ENCODE results near the gene TMEM50B. TPM values are rescaled to one million over a fixed set of nuclear protein-coding genes. Genes with fewer than 3 reads are reported as not detected.
A peak's percentile ranks its signal among the peaks of the same experiment; 100 is the strongest.
"Not testable (repeated sequence)": the region's sequence is repeated elsewhere in the genome, so short reads cannot be mapped to it uniquely, and the experiment has no call there.

The TMEM50B gene
- 24.5 TPM for total RNA-seq

DNA sequence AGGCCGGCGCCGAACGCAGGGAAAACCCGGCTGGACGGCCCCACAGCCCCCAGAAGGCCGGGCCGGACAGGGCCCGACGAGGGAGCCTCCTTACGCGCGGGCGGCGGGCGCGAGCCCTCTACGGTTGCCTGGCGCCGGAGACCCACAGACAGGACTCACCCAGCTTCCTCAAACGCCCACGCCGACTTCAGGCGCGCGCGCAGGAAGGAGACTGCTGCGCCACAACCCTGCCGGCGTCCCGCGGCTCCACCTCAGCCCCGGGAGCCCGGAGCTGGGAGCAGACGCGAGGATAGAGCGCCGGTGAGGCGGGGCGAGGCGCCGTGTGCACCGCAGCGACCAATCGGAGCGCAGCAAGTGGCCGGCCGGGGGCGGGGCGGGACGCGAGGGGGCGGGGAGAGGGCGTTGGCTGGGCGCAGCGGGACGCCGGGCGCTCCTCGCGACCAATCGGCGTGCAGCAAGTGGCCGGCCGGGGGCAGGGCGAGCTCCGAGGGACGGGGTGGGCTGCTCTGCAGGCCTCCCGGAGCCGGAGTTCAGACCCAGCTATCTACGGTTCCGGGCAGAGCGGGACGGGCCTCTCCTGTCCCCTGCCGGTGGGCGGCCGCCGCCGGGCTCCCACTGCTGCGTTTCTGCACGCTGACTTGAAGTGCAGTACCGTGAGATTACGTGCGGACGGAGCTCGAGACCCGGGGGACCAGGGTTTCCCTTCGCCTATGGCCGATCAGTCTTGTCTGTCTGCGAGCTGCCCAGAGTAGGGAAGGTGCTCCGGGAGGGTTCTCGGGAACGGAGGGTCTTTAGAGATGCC, at the start of gene TMEM50B:
Gene TMEM50B, minus strand, starts transcription at position 296 of the 802 bp plus-strand sequence. CDS start 11,089 bp downstream, outside the sequence.
- Histone ChIP-seq H3K27me3 (ENCODE audit: control insufficient read depth in 3 of 3, insufficient read depth in 3 of 3, low read length in 3 of 3) (no peaks in the 10 kb centered on the region), H3K27ac (ENCODE audit: low read depth, low read length) (peak within 1 kb of the TSS; percentile 92), H3K36me3 (ENCODE audit: control insufficient read depth in 3 of 3, insufficient read depth in 3 of 3, low read length in 3 of 3) (no peaks in the 10 kb centered on the region), H3K9ac (ENCODE audit: low read depth in 1 of 3, low read length in 3 of 3) (peak within 1 kb of the TSS; percentile 88 to 96 (median 92)), H3K9me3 (ENCODE audit: control insufficient read depth in 3 of 3, low read length in 3 of 3) (no peaks in the 10 kb centered on the region), H3K4me1 (ENCODE audit: control insufficient read depth in 3 of 3, insufficient read depth in 3 of 3, low read length in 3 of 3) (peaks cover 7 to 22% (median 11%) of the 10 kb centered on the region in 3 donors), H3K4me3 (ENCODE audit: low read length in 3 of 3) (peak within 1 kb of the TSS; percentile 82 to 90 (median 87))

GRCh38 chr21:33522953-33523349, 43.2 kb upstream of the TMEM50B start:
- H3K9ac ChIP-seq (ENCODE audit: low read depth in 1 of 3, low read length in 3 of 3), result no peak overlapping the region
- no peaks in the 10 kb centered on the region for H3K27me3 ChIP-seq (ENCODE audit: control insufficient read depth in 3 of 3, insufficient read depth in 3 of 3, low read length in 3 of 3)
- peaks cover 13 to 30% (median 24%) of the 10 kb centered on the region in 3 donors for H3K36me3 ChIP-seq (ENCODE audit: control insufficient read depth in 3 of 3, insufficient read depth in 3 of 3, low read length in 3 of 3)
- no peaks in the 10 kb centered on the region for H3K9me3 ChIP-seq (ENCODE audit: control insufficient read depth in 3 of 3, low read length in 3 of 3)
- H3K27ac ChIP-seq (ENCODE audit: low read depth, low read length), result no peak overlapping the region
- H3K4me1 ChIP-seq (ENCODE audit: control insufficient read depth in 3 of 3, insufficient read depth in 3 of 3, low read length in 3 of 3), result no peaks in the 10 kb centered on the region
- no peak overlapping the region for H3K4me3 ChIP-seq (ENCODE audit: low read length in 3 of 3)

- Histone ChIP-seq H3K9me3 (ENCODE audit: control insufficient read depth in 3 of 3, low read length in 3 of 3) (no peaks in the 10 kb centered on the region), H3K9ac (ENCODE audit: low read depth in 1 of 3, low read length in 3 of 3) (no peak overlapping the region), H3K36me3 (ENCODE audit: control insufficient read depth in 3 of 3, insufficient read depth in 3 of 3, low read length in 3 of 3) (peaks cover 13 to 26% (median 19%) of the 10 kb centered on the region in 3 donors), H3K27me3 (ENCODE audit: control insufficient read depth in 3 of 3, insufficient read depth in 3 of 3, low read length in 3 of 3) (no peaks in the 10 kb centered on the region), H3K4me1 (ENCODE audit: control insufficient read depth in 3 of 3, insufficient read depth in 3 of 3, low read length in 3 of 3) (no peaks in the 10 kb centered on the region), H3K27ac (ENCODE audit: low read depth, low read length) (no peak overlapping the region), H3K4me3 (ENCODE audit: low read length in 3 of 3) (no peak overlapping the region)
Measured at GRCh38 chr21:33522297-33522952, 42.7 kb upstream of the TMEM50B start.

DNA sequence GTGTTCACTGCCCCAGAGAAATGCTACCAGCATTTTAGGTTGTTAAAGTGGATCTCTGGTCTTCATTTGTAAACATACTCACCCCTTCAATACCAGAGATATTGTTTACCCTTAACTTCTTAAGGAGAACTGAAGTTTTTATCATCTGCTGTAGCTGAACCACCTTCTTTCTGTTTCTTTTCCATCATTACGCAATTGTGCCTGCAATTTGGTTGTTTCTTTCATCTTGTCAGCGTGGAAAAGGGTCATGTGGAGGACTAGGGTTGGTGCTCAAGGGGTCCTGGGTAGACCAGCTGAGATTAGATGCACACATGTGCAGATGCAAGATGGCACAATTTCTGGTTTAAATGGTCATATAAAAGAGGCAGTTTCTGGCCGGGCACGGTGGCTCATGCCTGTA, 39.1 kb upstream of the TMEM50B start:
- H3K4me3 ChIP-seq (ENCODE audit: low read length in 3 of 3), result no peak overlapping the region

GRCh38 chr21:33514229-33514628, 34.5 kb upstream of the TMEM50B start:
- H3K9ac ChIP-seq (ENCODE audit: low read depth in 1 of 3, low read length in 3 of 3), result no peak overlapping the region
- H3K27me3 ChIP-seq (ENCODE audit: control insufficient read depth in 3 of 3, insufficient read depth in 3 of 3, low read length in 3 of 3), result no peaks in the 10 kb centered on the region
- peaks cover 40 to 56% (median 53%) of the 10 kb centered on the region in 3 donors for H3K36me3 ChIP-seq (ENCODE audit: control insufficient read depth in 3 of 3, insufficient read depth in 3 of 3, low read length in 3 of 3)
- no peak overlapping the region for H3K27ac ChIP-seq (ENCODE audit: low read depth, low read length)
- H3K4me1 ChIP-seq (ENCODE audit: control insufficient read depth in 3 of 3, insufficient read depth in 3 of 3, low read length in 3 of 3), result no peaks in the 10 kb centered on the region
- H3K4me3 ChIP-seq (ENCODE audit: low read length in 3 of 3), result no peak overlapping the region
- H3K9me3 ChIP-seq (ENCODE audit: control insufficient read depth in 3 of 3, low read length in 3 of 3), result no peaks in the 10 kb centered on the region

More for the DNA sequence above, 39.1 kb upstream of the TMEM50B start:
- peaks cover 32 to 41% (median 41%) of the 10 kb centered on the region in 3 donors for H3K36me3 ChIP-seq (ENCODE audit: control insufficient read depth in 3 of 3, insufficient read depth in 3 of 3, low read length in 3 of 3)
- H3K9me3 ChIP-seq (ENCODE audit: control insufficient read depth in 3 of 3, low read length in 3 of 3), result no peaks in the 10 kb centered on the region
- no peaks in the 10 kb centered on the region for H3K4me1 ChIP-seq (ENCODE audit: control insufficient read depth in 3 of 3, insufficient read depth in 3 of 3, low read length in 3 of 3)
- no peaks in the 10 kb centered on the region for H3K27me3 ChIP-seq (ENCODE audit: control insufficient read depth in 3 of 3, insufficient read depth in 3 of 3, low read length in 3 of 3)
- no peak overlapping the region for H3K27ac ChIP-seq (ENCODE audit: low read depth, low read length)
- no peak overlapping the region for H3K9ac ChIP-seq (ENCODE audit: low read depth in 1 of 3, low read length in 3 of 3)

- Histone ChIP-seq H3K27ac (ENCODE audit: low read depth, low read length) (no peak overlapping the region), H3K36me3 (ENCODE audit: control insufficient read depth in 3 of 3, insufficient read depth in 3 of 3, low read length in 3 of 3) (peaks cover 35 to 54% (median 53%) of the 10 kb centered on the region in 3 donors), H3K9me3 (ENCODE audit: control insufficient read depth in 3 of 3, low read length in 3 of 3) (no peaks in the 10 kb centered on the region), H3K4me3 (ENCODE audit: low read length in 3 of 3) (no peak overlapping the region), H3K9ac (ENCODE audit: low read depth in 1 of 3, low read length in 3 of 3) (no peak overlapping the region), H3K4me1 (ENCODE audit: control insufficient read depth in 3 of 3, insufficient read depth in 3 of 3, low read length in 3 of 3) (no peaks in the 10 kb centered on the region), H3K27me3 (ENCODE audit: control insufficient read depth in 3 of 3, insufficient read depth in 3 of 3, low read length in 3 of 3) (no peaks in the 10 kb centered on the region)
Measured at GRCh38 chr21:33512481-33512880, 32.7 kb upstream of the TMEM50B start.

GRCh38 chr21:33511639-33512038, 31.9 kb upstream of the TMEM50B start:
- H3K4me3 ChIP-seq (ENCODE audit: low read length in 3 of 3), result no peak overlapping the region
- H3K27ac ChIP-seq (ENCODE audit: low read depth, low read length), result no peak overlapping the region
- H3K36me3 ChIP-seq (ENCODE audit: control insufficient read depth in 3 of 3, insufficient read depth in 3 of 3, low read length in 3 of 3), result peaks cover 27 to 46% (median 45%) of the 10 kb centered on the region in 3 donors
- no peaks in the 10 kb centered on the region for H3K27me3 ChIP-seq (ENCODE audit: control insufficient read depth in 3 of 3, insufficient read depth in 3 of 3, low read length in 3 of 3)
- no peaks in the 10 kb centered on the region for H3K9me3 ChIP-seq (ENCODE audit: control insufficient read depth in 3 of 3, low read length in 3 of 3)
- no peak overlapping the region for H3K9ac ChIP-seq (ENCODE audit: low read depth in 1 of 3, low read length in 3 of 3)
- H3K4me1 ChIP-seq (ENCODE audit: control insufficient read depth in 3 of 3, insufficient read depth in 3 of 3, low read length in 3 of 3), result no peaks in the 10 kb centered on the region

GRCh38 chr21:33510826-33511225, 31.1 kb upstream of the TMEM50B start:
- no peak overlapping the region for H3K27ac ChIP-seq (ENCODE audit: low read depth, low read length)
- H3K27me3 ChIP-seq (ENCODE audit: control insufficient read depth in 3 of 3, insufficient read depth in 3 of 3, low read length in 3 of 3), result no peaks in the 10 kb centered on the region
- H3K4me1 ChIP-seq (ENCODE audit: control insufficient read depth in 3 of 3, insufficient read depth in 3 of 3, low read length in 3 of 3), result no peaks in the 10 kb centered on the region
- H3K4me3 ChIP-seq (ENCODE audit: low read length in 3 of 3), result no peak overlapping the region
- H3K9ac ChIP-seq (ENCODE audit: low read depth in 1 of 3, low read length in 3 of 3), result no peak overlapping the region
- H3K36me3 ChIP-seq (ENCODE audit: control insufficient read depth in 3 of 3, insufficient read depth in 3 of 3, low read length in 3 of 3), result peaks cover 22 to 42% (median 40%) of the 10 kb centered on the region in 3 donors
- no peaks in the 10 kb centered on the region for H3K9me3 ChIP-seq (ENCODE audit: control insufficient read depth in 3 of 3, low read length in 3 of 3)

GRCh38 chr21:33507003-33507402, 27.2 kb upstream of the TMEM50B start:
- H3K4me3 ChIP-seq (ENCODE audit: low read length in 3 of 3); H3K4me1 ChIP-seq (ENCODE audit: control insufficient read depth in 3 of 3, insufficient read depth in 3 of 3, low read length in 3 of 3); H3K9ac ChIP-seq (ENCODE audit: low read depth in 1 of 3, low read length in 3 of 3); H3K27ac ChIP-seq (ENCODE audit: low read depth, low read length); H3K27me3 ChIP-seq (ENCODE audit: control insufficient read depth in 3 of 3, insufficient read depth in 3 of 3, low read length in 3 of 3); H3K9me3 ChIP-seq (ENCODE audit: control insufficient read depth in 3 of 3, low read length in 3 of 3): not testable (repeated sequence)
- H3K36me3 ChIP-seq (ENCODE audit: control insufficient read depth in 3 of 3, insufficient read depth in 3 of 3, low read length in 3 of 3), result peaks cover 18 to 45% (median 37%) of the 10 kb centered on the region in 3 donors

- Histone ChIP-seq H3K27me3 (ENCODE audit: control insufficient read depth in 3 of 3, insufficient read depth in 3 of 3, low read length in 3 of 3) (no peaks in the 10 kb centered on the region), H3K9me3 (ENCODE audit: control insufficient read depth in 3 of 3, low read length in 3 of 3) (no peaks in the 10 kb centered on the region), H3K4me1 (ENCODE audit: control insufficient read depth in 3 of 3, insufficient read depth in 3 of 3, low read length in 3 of 3) (no peaks in the 10 kb centered on the region), H3K36me3 (ENCODE audit: control insufficient read depth in 3 of 3, insufficient read depth in 3 of 3, low read length in 3 of 3) (peaks cover 13 to 37% (median 27%) of the 10 kb centered on the region in 3 donors), H3K9ac (ENCODE audit: low read depth in 1 of 3, low read length in 3 of 3) (no peak overlapping the region), H3K4me3 (ENCODE audit: low read length in 3 of 3) (no peak overlapping the region), H3K27ac (ENCODE audit: low read depth, low read length) (no peak overlapping the region)
Measured at GRCh38 chr21:33505833-33506232, 26.1 kb upstream of the TMEM50B start.

Data from skeletal muscle tissue (tissue), 4 donors.